Skin of body (tissue), 2 donors: Measurements from ENCODE around the gene KCTD16. TPM values are rescaled to one million over a fixed set of nuclear protein-coding genes. Genes with fewer than 3 reads are reported as not detected.

Experiments
- DNase-seq: peaks from one replicate; lab custom pipeline; 2025; lab: John Stamatoyannopoulos, UW
- total RNA-seq: library from RNA; depleted of rRNA; stranded (reverse); fragments of >200 nt; gene quantifications from one replicate; pipeline ENCODE4 v1.2.3, GENCODE V29; 2014

The KCTD16 gene
- total RNA-seq, 1 donor from 2014 or later = 0.20 TPM

GRCh38 chr5:144458216-144458615 lies 287.5 kb downstream of the KCTD16 start:
- no peak for DNase-seq

DNA sequence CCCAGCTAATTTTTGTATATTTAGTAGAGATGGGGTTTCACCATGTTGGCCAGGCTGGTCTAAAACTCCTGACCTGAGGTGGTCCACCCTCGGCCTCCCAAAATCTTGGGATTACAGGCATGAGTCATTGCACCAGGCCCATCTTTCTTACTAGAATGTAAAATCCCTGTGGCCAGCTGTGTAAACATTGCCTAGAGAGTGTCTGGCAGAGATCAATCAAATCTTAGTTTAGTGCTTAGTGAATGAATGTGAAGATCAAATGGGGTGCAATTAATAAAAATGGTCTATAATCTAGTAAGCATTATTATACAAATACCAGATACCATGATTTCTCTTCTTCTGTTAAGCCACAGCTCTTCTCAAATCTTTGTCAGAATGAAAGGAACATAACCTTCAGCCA lies 289.9 kb downstream of the KCTD16 start:
- no peak for DNase-seq

GRCh38 chr5:144462577-144462976 lies 291.9 kb downstream of the KCTD16 start:
- no peak for DNase-seq

- DNase-seq = no peak
Observed at GRCh38 chr5:144463481-144464223, 293.0 kb downstream of the KCTD16 start.

GRCh38 chr5:144464306-144464705 lies 293.6 kb downstream of the KCTD16 start:
- no peak for DNase-seq

GRCh38 chr5:144465441-144465840 lies 294.8 kb downstream of the KCTD16 start:
- DNase-seq = no peak

DNA sequence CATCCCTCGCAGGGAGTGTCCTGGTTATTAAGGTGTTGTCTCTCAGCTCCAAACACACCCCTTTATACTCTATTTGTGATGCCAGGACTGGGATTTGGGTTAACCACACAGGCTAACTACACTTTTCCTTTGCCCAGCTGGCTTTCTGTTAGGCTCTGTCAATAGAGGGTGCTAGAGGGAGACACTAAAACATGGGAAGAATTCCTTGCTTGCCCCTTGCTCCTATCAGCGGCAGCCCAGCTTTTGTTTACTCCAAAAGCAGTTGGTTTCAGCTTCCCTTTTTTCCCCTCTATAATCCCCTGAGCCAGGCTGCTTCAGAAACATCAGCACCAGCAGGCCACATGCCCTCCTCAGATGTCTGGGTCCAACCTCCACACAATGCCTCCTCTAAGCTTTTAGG lies 297.1 kb downstream of the KCTD16 start:
- DNase-seq = no peak

GRCh38 chr5:144468571-144468970 lies 297.9 kb downstream of the KCTD16 start:
- DNase-seq = no peak

DNA sequence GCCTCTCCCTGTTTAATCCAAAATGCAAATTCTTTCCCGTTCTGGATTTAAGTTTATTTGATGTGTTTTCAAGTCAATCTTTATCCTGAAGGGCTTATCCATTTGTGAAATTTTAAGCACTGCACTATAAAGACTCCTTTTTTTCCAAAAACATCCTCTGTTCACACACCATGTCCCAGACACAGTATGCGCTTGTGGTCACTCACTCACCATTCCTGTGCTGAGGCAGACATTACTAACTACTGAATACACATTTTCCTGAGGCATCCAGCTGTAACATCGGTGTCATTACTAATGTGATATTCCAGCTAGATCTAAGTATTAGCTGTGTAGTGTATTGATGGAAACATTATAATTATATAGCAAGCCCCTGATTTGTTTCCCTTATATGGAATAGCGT lies 298.4 kb downstream of the KCTD16 start:
- no peak for DNase-seq

GRCh38 chr5:144472221-144472620 lies 301.5 kb downstream of the KCTD16 start:
- DNase-seq = no peak

DNA sequence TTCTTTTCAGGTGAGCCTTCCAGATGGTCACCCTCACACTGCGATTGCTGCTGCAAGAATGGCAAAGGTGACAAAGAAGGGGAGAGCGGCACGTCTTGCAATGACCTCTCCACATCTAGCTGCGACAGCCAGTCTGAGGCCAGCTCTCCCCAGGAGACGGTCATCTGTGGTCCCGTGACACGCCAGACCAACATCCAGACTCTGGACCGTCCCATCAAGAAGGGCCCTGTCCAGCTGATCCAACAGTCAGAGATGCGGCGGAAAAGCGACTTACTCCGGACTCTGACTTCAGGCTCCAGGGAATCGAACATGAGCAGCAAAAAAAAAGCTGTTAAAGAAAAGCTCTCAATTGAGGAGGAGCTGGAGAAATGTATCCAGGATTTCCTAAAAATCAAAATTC lies 303.0 kb downstream of the KCTD16 start:
- no peak for DNase-seq

DNA sequence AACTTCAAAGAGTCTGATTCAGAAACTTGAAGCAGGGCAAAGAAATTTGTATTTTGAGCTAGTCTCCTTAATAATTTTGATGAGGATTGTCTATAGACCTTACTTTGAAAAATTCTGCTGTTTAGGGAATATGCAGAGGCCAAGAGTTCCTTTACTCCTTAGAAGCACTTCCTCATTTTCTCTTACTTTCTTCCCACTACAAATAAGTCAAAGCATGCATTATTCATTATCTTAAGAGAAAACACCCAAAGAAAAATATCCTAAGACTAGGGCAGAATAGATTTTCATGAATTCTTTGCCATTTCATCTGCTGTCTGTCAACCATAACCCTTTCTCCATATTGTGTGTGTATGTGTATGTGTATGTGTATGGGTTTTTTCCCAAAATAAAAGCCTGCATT lies 307.9 kb downstream of the KCTD16 start:
- DNase-seq = no peak

DNA sequence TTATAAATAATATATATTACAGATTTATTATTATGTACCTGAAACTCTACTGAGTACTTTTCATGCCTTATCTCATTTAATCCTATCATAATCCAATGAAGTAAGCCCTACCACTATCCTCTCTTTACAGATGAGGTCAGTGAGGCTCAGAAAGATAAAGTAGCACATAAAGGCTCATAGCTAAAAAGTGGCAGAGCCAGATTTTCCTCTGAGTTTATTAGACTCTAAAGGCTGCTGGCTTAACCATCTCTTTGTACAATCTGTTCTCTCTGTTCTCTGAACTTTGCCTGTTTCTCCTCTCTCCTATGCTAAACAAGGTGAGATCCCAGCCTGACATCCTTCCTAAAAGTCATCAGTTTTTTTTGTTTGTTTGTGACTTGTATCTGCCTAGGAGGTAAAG lies 311.2 kb downstream of the KCTD16 start:
- no peak for DNase-seq

DNA sequence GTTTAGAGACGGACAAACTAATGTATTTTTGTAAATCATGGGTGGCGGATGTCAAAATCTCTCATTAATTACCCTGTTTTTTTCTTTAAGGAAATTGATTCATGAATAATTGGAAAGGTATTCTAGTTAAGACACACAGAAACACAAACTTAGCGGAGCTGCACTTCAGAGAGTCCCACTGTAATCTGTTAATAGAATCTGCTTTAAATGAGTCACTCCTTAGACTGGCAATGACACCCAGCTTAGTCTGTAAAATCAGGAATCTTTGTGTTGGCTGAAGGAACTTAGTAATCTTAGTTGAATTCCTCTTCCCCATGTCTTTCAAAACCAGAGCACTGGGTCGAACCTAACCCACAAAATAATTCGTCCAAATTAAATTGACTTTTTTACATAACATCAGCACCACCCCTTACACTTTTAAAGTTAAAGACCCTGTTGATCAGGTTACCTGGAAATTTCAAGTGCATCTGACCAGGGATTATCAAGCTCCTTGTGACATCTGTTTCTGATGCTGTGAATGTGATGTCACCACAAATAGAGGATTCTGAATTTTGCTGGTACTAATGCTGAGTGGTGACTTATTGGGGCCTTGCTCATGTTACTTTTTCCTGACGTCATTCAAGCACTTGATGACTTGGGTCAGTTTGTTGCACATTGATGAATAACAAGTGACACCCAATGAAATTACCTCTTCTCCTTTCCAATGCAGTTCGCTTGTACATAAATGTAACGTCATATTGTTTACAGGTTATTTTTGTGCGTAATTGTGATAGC lies 313.6 kb downstream of the KCTD16 start:
- DNase-seq = no peak

- no peak for DNase-seq
Observed at GRCh38 chr5:144485540-144485939, 314.9 kb downstream of the KCTD16 start.

GRCh38 chr5:144487207-144487606 lies 316.5 kb downstream of the KCTD16 start:
- no peak for DNase-seq

GRCh38 chr5:144487761-144488160 lies 317.1 kb downstream of the KCTD16 start:
- DNase-seq = no peak

DNA sequence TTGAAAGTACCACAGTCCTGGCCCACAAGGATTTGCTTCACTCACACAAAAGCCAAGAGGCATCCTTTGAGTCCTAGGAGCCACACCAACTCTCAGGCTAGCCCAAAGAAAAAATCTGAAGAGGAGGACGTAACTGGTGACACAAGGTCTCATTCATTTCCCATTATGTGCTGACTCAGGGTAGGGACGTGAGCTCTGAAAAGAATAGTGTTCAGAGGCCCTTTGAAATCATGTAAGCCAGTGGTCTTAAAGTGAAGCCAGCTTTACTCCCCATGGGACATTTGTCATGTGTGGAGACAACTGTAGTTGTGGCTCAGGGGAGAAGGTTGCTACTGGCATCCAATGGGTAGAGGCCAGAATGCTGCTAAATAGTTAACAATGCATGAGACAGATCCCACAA lies 332.4 kb downstream of the KCTD16 start:
- DNase-seq = no peak

- DNase-seq = no peak
Observed at GRCh38 chr5:144504929-144505577, 334.4 kb downstream of the KCTD16 start.

DNA sequence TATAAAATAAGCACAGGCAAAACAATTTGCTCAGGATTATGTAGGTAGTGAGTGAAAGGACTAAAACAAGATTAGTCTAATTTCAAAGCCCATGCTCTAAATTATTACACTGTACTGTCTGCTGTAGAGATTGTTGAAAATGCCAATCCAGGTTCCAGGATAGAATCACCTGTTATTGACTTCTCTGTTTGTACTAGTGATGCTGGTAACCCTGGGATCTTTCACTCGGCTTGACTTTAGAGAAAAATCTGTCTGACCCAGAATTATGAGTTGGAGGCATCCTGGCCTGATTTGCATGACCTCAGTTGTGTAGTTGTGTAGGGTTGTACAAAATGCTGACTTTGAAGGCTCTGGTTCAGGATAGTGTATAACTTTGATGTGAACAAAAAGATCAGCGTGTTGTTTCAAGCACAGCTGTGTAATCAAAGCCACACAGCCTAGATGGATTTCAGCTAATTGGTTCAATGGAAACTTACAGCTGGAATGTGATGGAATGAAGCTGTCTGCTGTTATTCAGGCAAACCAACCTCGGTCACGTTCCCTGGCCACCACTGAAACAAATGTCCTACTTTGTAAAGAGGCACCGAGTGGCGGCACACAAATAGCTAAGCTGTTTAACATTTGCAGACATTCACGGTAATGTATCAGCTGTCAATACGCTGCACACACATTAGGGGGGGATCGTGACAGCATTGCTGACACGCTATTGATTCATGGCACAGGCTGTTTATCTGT lies 340.3 kb downstream of the KCTD16 start:
- DNase-seq = no peak

- no peak for DNase-seq
Observed at GRCh38 chr5:144511580-144512072, 341.0 kb downstream of the KCTD16 start.

GRCh38 chr5:144522698-144523097 lies 352.0 kb downstream of the KCTD16 start:
- DNase-seq = no peak
